H9 (cell line): ENCODE data around the gene DCHS1. TPM values are rescaled to one million over a fixed set of nuclear protein-coding genes. Genes with fewer than 3 reads are reported as not detected.
A peak's percentile ranks its signal among the peaks of the same experiment; 100 is the strongest.

Experiments used
- DNase-seq: peaks from one replicate; pipeline ENCODE4 v3.0.0-alpha.2; 2017
- H2AFZ ChIP-seq: one replicate; pipeline ENCODE4 v1.6.1; 2013; ENCODE audit warnings: mild to moderate bottlenecking, low read length, control low read depth, moderate library complexity
- H2AK5ac ChIP-seq: 2 replicates; pipeline ENCODE4 v1.6.1; 2013; ENCODE audit warnings: low read length, control low read depth, mixed read lengths; ENCODE audit not compliant: insufficient read length
- H2BK120ac ChIP-seq: one replicate; pipeline ENCODE4 v1.6.1; 2013; ENCODE audit warnings: low read depth, mild to moderate bottlenecking, low read length, control low read depth, inconsistent platforms; ENCODE audit not compliant: poor library complexity, severe bottlenecking
- H2BK12ac ChIP-seq: 2 replicates; pipeline ENCODE4 v1.6.1; 2013; ENCODE audit warnings: low read length, control low read depth, mixed read lengths, low read depth; ENCODE audit not compliant: insufficient read length
- H2BK15ac ChIP-seq: 2 replicates; pipeline ENCODE4 v1.6.1; 2013; ENCODE audit warnings: low read depth, low read length, control low read depth
- H2BK20ac ChIP-seq: one replicate; pipeline ENCODE4 v1.6.1; 2013; ENCODE audit warnings: low read depth, mild to moderate bottlenecking, low read length, control low read depth, inconsistent platforms; ENCODE audit not compliant: poor library complexity, severe bottlenecking
- H2BK5ac ChIP-seq: 2 replicates; pipeline ENCODE4 v1.6.1; 2013; ENCODE audit warnings: low read length, control low read depth, mixed read lengths; ENCODE audit not compliant: insufficient read length
- H3K14ac ChIP-seq: 2 replicates; pipeline ENCODE4 v1.6.1; 2013; ENCODE audit warnings: low read length, control low read depth; ENCODE audit not compliant: insufficient read depth
- H3K18ac ChIP-seq: 2 replicates; pipeline ENCODE4 v1.6.1; 2013; ENCODE audit warnings: low read depth, mild to moderate bottlenecking, mixed read lengths, low read length, control low read depth; ENCODE audit not compliant: insufficient read length
- H3K23ac ChIP-seq: 2 replicates; pipeline ENCODE4 v1.6.1; 2013; ENCODE audit warnings: low read length, control low read depth, mixed read lengths, low read depth; ENCODE audit not compliant: insufficient read length
- H3K23me2 ChIP-seq: 2 replicates; pipeline ENCODE4 v1.6.1; 2013; ENCODE audit warnings: low read depth, mild to moderate bottlenecking, mixed read lengths, low read length, control low read depth; ENCODE audit not compliant: insufficient read length, poor library complexity, severe bottlenecking
- H3K27ac ChIP-seq: 2 replicates; pipeline ENCODE4 v1.5.1; 2013; ENCODE audit warnings: low read length, control low read depth, mixed read lengths, low read depth; ENCODE audit not compliant: insufficient read length
- H3K27me3 ChIP-seq: 2 replicates; pipeline ENCODE4 v1.6.1; 2013; ENCODE audit warnings: low read length, control low read depth, inconsistent platforms; ENCODE audit not compliant: insufficient read depth
- H3K4ac ChIP-seq: 2 replicates; pipeline ENCODE4 v1.6.1; 2013; ENCODE audit warnings: low read depth, mild to moderate bottlenecking, control low read depth, inconsistent platforms, low read length, moderate library complexity
- H3K4me1 ChIP-seq: 2 replicates; pipeline ENCODE4 v1.6.1; 2013; ENCODE audit warnings: low read length, control low read depth, inconsistent platforms; ENCODE audit not compliant: insufficient read depth
- H3K4me2 ChIP-seq: 2 replicates; pipeline ENCODE4 v1.6.1; 2013; ENCODE audit warnings: low read length, control low read depth, mixed read lengths; ENCODE audit not compliant: insufficient read length, insufficient read depth
- H3K56ac ChIP-seq: 2 replicates; pipeline ENCODE4 v1.6.1; 2013; ENCODE audit warnings: low read depth, mild to moderate bottlenecking, mixed read lengths, low read length, control low read depth; ENCODE audit not compliant: insufficient read length
- H3K79me1 ChIP-seq: 2 replicates; pipeline ENCODE4 v1.6.1; 2013; ENCODE audit warnings: low read depth, mild to moderate bottlenecking, moderate library complexity, low read length, control low read depth, inconsistent platforms; ENCODE audit not compliant: insufficient read depth, poor library complexity, severe bottlenecking
- H3K79me2 ChIP-seq: 2 replicates; pipeline ENCODE4 v1.6.1; 2013; ENCODE audit warnings: low read length, control low read depth, inconsistent platforms; ENCODE audit not compliant: insufficient read depth
- H3K9ac ChIP-seq: 2 replicates; pipeline ENCODE4 v1.6.1; 2013; ENCODE audit warnings: low read length, control low read depth, mixed read lengths; ENCODE audit not compliant: insufficient read length; ENCODE audit errors: extremely low read depth
- H3K9me3 ChIP-seq: one replicate; pipeline ENCODE4 v1.6.1; 2013; ENCODE audit warnings: low read depth, low read length, inconsistent platforms; ENCODE audit not compliant: control insufficient read depth
- H3T11ph ChIP-seq: one replicate; pipeline ENCODE4 v1.6.1; 2013; ENCODE audit warnings: mild to moderate bottlenecking, low read length, control low read depth, inconsistent platforms
- H4K20me1 ChIP-seq: one replicate; pipeline ENCODE4 v1.6.1; 2013; ENCODE audit not compliant: control insufficient read depth, insufficient read length, insufficient read depth
- H4K5ac ChIP-seq: 2 replicates; pipeline ENCODE4 v1.6.1; 2013; ENCODE audit warnings: low read depth, mild to moderate bottlenecking, mixed read lengths, low read length, control low read depth; ENCODE audit not compliant: insufficient read length
- H4K8ac ChIP-seq: replicated peaks from 2 replicates; pipeline ENCODE4 v1.6.1; 2013; ENCODE audit warnings: low read length, control low read depth, mixed read lengths, low read depth; ENCODE audit not compliant: insufficient read length
- H4K91ac ChIP-seq: 2 replicates; pipeline ENCODE4 v1.6.1; 2013; ENCODE audit warnings: low read depth, mild to moderate bottlenecking, moderate library complexity, mixed read lengths, low read length, control low read depth; ENCODE audit not compliant: insufficient read length
- H3K27ac Mint-ChIP-seq, 3 experiments: 2 replicates in 2 of 3; 3 replicates in 1 of 3; pipeline ENCODE4 v1.8.0; 2020 to 2021; ENCODE audit warnings: mixed read lengths in 3 of 3, mild to moderate bottlenecking in 1 of 3, moderate library complexity in 1 of 3
- H3K27me3 Mint-ChIP-seq: 2 replicates; pipeline ENCODE4 v1.8.0; 2021; ENCODE audit warnings: low read depth, mild to moderate bottlenecking, moderate library complexity, mixed read lengths
- H3K36me3 Mint-ChIP-seq, 3 experiments: 2 replicates in 2 of 3; 3 replicates in 1 of 3; pipeline ENCODE4 v1.8.0; 2020 to 2021; ENCODE audit warnings: low read depth in 3 of 3, mixed read lengths in 3 of 3; ENCODE audit not compliant: insufficient read depth in 1 of 3
- H3K4me1 Mint-ChIP-seq, 2 experiments: 2 replicates each; pipeline ENCODE4 v1.8.0; 2020; ENCODE audit warnings: mixed read lengths in 2 of 2
- H3K4me3 Mint-ChIP-seq, 2 experiments: 2 replicates in 1 of 2; 3 replicates in 1 of 2; pipeline ENCODE4 v1.8.0; 2020 to 2021; ENCODE audit warnings: mild to moderate bottlenecking in 2 of 2, mixed read lengths in 2 of 2, moderate library complexity in 1 of 2
- H3K9me3 Mint-ChIP-seq, 2 experiments: 2 replicates in 1 of 2; 3 replicates in 1 of 2; pipeline ENCODE4 v1.8.0; 2020; ENCODE audit warnings: mild to moderate bottlenecking in 2 of 2, mixed read lengths in 2 of 2, moderate library complexity in 1 of 2
- WGBS: extraction: QIAGEN DNeasy Blood & Tissue Kit; methylation state at CpG from one replicate; pipeline ENCODE4 v1.1.7; 2013; ENCODE audit warnings: missing lambda C conversion rate, low lambda C conversion rate, mixed read lengths; ENCODE audit not compliant: insufficient read length; ENCODE audit errors: extremely low coverage; 5-methylcytosine and 5-hydroxymethylcytosine counted together
- total RNA-seq: library from RNA; stranded (reverse); gene quantifications from 2 replicates; pipeline ENCODE4 v1.2.1, GENCODE V29; 2021
- TF ChIP-seq, protein P1 (sequence below): fragments of 200-600 bp; sonication (generic); conservative IDR thresholded peaks from 3 replicates; pipeline ENCODE4 v1.8.0; 2021; ENCODE audit warnings: antibody characterized with exemption, mild to moderate bottlenecking

The DCHS1 gene
- total RNA-seq, 1 experiment from 2014 or later = 12.5 TPM

DNA sequence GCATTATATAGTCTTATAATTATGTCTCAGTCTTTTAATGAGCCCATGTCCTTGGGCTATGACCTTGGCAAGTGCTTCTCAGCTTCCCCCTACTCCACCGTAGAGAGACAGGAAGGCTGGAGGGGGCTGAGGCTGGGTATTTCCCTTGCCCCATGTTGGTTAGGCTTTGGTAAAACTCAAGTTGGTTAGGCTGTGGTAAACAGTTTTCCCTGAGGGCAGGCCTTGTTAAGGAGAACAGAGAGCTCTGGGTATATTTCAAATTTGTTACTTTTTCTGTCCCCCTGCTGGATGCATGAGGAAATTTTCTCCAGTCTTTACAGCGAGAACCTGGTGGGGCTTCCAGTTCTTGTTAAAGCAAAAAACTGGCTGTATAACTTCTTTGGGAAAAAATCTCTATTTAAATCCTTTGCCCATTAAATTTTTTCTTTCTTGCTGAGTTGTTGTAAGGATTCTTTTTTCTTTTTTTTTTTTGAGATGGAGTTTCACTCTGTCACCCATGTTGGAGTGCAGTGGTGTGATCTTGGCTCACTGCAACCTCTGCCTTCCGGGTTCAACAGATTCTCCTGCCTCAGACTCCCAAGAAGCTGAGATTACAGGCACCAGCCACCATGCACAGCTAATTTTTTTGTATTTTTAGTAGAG, 12.2 kb upstream of the DCHS1 start:
- peaks cover 0 to 4% of the 10 kb centered on the region in 2 experiments; a peak in 1 of 4 replicates for H3K4me1 Mint-ChIP-seq
- H3K27me3 ChIP-seq = no peaks in the 10 kb centered on the region
- H3K56ac ChIP-seq = no peak overlapping the region
- H3K9ac ChIP-seq = no peak overlapping the region
- H3K23me2 ChIP-seq = no peaks in the 10 kb centered on the region
- no peaks in the 10 kb centered on the region for H4K20me1 ChIP-seq
- H3K4ac ChIP-seq = no peak overlapping the region
- H2BK5ac ChIP-seq = no peak overlapping the region
- no peaks in the 10 kb centered on the region for H3K79me2 ChIP-seq
- no peaks in the 10 kb centered on the region for H3K9me3 Mint-ChIP-seq
- H3K27ac Mint-ChIP-seq = peak overlapping the region in 1 of 3 experiments; percentile 81; a peak in 2 of 7 replicates
- no peak overlapping the region for H2AK5ac ChIP-seq
- no peak overlapping the region for H4K5ac ChIP-seq
- H4K8ac ChIP-seq = no peak overlapping the region
- H3K14ac ChIP-seq = no peak overlapping the region
- no peaks in the 10 kb centered on the region for H3K4me1 ChIP-seq
- no peak overlapping the region for H3K4me2 ChIP-seq
- no peak overlapping the region for H2BK15ac ChIP-seq
- no peak overlapping the region for H3K4me3 Mint-ChIP-seq
- no peak overlapping the region for H3K27ac ChIP-seq
- no peak overlapping the region for H2BK20ac ChIP-seq
- no peak overlapping the region for H3T11ph ChIP-seq
- no peak overlapping the region for H2AFZ ChIP-seq
- peaks cover 3% of the 10 kb centered on the region; the same call in 1 of the 2 replicates for H3K27me3 Mint-ChIP-seq
- H4K91ac ChIP-seq = no peak overlapping the region
- H3K79me1 ChIP-seq = no peaks in the 10 kb centered on the region
- WGBS = no CpG with 5 or more reads among the region's 3 CpGs
- no peak for DNase-seq
- no peaks in the 10 kb centered on the region for H3K9me3 ChIP-seq
- H3K36me3 Mint-ChIP-seq = no peaks in the 10 kb centered on the region
- no peak overlapping the region for H2BK12ac ChIP-seq
- H2BK120ac ChIP-seq = no peak overlapping the region
- TF ChIP-seq, protein P1, sequence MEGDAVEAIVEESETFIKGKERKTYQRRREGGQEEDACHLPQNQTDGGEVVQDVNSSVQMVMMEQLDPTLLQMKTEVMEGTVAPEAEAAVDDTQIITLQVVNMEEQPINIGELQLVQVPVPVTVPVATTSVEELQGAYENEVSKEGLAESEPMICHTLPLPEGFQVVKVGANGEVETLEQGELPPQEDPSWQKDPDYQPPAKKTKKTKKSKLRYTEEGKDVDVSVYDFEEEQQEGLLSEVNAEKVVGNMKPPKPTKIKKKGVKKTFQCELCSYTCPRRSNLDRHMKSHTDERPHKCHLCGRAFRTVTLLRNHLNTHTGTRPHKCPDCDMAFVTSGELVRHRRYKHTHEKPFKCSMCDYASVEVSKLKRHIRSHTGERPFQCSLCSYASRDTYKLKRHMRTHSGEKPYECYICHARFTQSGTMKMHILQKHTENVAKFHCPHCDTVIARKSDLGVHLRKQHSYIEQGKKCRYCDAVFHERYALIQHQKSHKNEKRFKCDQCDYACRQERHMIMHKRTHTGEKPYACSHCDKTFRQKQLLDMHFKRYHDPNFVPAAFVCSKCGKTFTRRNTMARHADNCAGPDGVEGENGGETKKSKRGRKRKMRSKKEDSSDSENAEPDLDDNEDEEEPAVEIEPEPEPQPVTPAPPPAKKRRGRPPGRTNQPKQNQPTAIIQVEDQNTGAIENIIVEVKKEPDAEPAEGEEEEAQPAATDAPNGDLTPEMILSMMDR = peak; percentile 74
- no peak overlapping the region for H3K23ac ChIP-seq
- H3K18ac ChIP-seq = no peak overlapping the region
